GM19023 (cell line): ENCODE data around the gene CCL8.

Experiments
- ATAC-seq: cut with Tn5 transposase; IDR thresholded peaks from one replicate; pipeline ENCODE4 v1.9.1; 2021; ENCODE audit warnings: mild to moderate bottlenecking, moderate library complexity; ENCODE audit not compliant: unreplicated experiment

Gene CCL8

DNA sequence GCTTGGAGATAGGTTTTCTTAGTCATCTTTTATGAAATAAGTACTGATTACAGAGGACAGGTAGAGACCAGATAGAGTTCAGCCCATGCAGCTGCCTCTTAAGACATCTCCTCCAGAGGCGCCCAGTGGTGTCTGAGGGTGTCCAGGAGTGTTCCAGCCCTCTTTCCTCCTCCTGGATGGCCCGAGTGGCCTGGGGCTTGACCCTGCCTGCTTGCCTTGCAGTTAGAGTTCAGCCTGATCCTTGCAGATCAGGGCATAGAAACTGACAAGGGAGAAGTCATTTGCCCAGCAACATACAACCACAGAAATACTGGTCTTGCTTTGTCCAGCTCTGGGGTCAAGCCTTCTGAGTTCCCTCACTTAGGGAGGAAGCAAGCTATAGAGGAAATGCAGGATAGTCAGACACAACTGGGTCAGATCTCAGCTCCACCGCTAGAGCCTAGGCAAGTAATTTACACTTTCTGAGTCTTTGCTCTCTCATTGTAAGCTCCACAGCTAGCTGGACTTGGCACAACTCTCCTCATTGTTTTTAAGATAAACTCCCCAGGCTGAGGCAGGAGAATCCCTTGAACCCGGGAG is 47.4 kb downstream of the CCL8 start:
- no peak for ATAC-seq

- no peak for ATAC-seq
Observed at GRCh38 chr17:34367486-34368195, 48.4 kb downstream of the CCL8 start.

DNA sequence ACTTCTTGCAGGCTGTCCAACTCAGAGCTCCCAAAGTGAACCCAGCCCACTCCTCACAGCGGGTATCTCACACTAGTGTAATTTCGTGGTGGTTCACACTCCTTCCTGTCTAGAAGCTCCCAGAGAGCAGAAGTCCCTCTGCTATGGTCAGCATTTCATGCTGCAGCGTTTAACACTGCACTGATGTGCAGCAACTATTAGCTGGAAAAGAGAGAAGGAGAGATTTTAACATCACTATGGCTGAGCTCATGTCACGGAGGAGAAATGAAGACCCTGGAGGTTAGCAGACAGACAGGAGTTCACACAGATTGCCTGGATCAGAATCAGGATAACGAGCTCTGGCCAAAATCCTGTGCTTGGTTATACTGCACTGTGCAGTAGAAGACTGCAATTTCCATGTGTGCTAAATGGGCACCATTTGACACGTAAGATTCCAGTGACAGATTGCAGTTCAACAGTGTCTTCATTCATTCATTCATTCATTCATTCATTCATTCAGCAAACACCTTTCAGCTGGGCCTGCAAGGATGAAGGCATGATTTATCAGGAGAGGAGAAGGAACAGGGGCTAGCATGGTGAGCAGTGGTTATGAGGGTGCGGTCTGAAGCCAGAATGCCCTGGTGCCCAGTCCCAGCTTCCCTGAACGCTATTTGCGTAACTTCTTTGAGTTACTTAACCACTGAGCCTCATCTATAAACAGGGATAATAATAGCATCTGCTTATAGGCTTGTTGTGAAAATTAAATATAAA is 49.1 kb downstream of the CCL8 start:
- no peak for ATAC-seq

- ATAC-seq = no peak
Observed at GRCh38 chr17:34368946-34369500, 49.8 kb downstream of the CCL8 start.

DNA sequence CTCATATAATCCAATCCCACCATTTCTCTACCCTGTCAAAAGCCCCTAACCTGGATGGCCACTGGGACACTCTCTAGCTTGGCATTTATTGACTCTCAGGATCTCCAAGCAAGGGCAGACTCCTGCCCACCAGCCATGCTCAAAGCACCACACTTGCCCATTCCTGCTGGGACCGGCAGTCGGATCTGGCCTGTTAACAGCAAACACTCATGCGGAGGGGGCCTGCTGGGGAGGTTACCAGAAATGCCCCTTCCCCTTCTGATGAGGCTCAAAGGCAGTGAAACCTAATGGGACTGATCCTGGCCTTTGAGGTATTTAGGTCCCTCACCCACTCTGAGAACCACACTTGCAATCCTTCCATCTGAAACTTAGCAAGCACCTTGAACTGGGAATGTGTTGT is 50.3 kb downstream of the CCL8 start:
- ATAC-seq = no peak

DNA sequence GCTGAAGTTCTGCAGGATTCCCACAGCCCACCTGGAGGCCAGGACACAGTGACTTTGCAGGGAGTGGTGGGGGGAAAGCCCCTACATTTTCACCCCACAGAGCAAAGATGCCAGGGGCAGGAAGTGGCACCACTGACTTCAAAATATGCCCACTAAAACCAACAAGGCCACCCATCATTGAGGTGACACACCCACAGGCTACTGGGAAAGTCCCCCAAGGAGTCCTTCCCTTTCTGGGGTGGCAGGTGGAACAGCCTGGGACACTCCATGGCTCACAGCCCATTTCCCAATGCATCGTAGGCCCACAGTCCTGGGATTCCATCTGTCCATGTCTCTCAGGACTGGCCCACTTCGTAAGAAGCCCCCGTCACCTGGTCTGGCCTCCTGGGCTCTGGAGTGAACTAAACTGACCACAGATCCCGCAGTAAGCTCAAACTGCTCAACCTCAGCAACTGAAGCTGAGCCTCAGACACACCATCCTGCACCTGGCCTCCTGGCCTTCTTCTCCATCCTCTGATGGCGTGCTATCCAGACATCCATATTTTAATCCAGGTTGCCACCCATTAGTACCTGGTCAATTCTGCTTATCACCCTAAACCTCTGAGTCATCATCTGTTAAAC is 51.3 kb downstream of the CCL8 start:
- ATAC-seq = no peak

DNA sequence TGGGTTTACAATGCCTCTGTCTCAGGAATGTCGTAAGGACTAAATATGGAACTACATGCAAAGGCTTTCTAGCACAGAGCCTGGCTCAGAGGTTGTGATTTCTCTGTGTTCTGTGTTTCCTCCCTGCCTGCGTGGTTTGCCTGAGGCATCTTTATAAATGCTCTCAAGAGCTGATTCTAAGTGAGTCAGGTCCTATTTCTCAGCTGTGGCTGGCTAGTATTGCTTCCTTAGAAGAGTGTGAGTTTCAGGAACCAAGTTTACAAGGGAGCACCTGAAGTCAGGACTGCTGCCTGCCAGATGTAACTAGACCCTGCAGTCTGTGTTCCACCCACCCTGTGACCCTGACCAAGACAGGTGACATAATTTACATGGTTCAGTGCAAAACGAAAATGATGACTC is 51.8 kb downstream of the CCL8 start:
- ATAC-seq = no peak
